ENCODE measurements around the gene EEF1A2.

EEF1A2 gene

GRCh38 chr20:63448031-63448430 is 50.9 kb downstream of the EEF1A2 start:
- DNase-seq: no peak
- H4K8ac ChIP-seq (ENCODE audit: low read depth, low read length): no peak overlapping the region
- H3K79me1 ChIP-seq (ENCODE audit: low read length): peaks cover 8% of the 10 kb centered on the region
- no peak overlapping the region for H3K23ac ChIP-seq (ENCODE audit: low read length)
- H3K4me3 ChIP-seq (ENCODE audit: low read length): no peak overlapping the region
- no peak overlapping the region for H3K27ac ChIP-seq (ENCODE audit: low read depth, low read length)
- H2BK120ac ChIP-seq (ENCODE audit: low read depth, low read length): no peak overlapping the region
- H3K18ac ChIP-seq (ENCODE audit: low read length): no peak overlapping the region
- no peak overlapping the region for H3K4me2 ChIP-seq (ENCODE audit: low read length)
- no CpG with 5 or more reads among the region's 18 CpGs for WGBS (ENCODE audit: extremely low coverage, insufficient coverage, low lambda C conversion rate)
- H3K4me1 ChIP-seq (ENCODE audit: control insufficient read depth, low read depth, low read length): no peaks in the 10 kb centered on the region
- no peak overlapping the region for H3K56ac ChIP-seq (ENCODE audit: low read length)
- H2BK5ac ChIP-seq (ENCODE audit: low read length): no peak overlapping the region
- H3K4ac ChIP-seq (ENCODE audit: low read depth, low read length): no peak overlapping the region
- H3K27me3 ChIP-seq (ENCODE audit: insufficient read depth, low read length, poor library complexity): no peaks in the 10 kb centered on the region
- no peaks in the 10 kb centered on the region for H3K36me3 ChIP-seq (ENCODE audit: control insufficient read depth, insufficient read depth, low read length)
- H3K79me2 ChIP-seq (ENCODE audit: control insufficient read depth, insufficient read depth, low read length): no peaks in the 10 kb centered on the region
- no peak overlapping the region for H2BK15ac ChIP-seq (replicated peaks; ENCODE audit: low read depth)
- H2AK5ac ChIP-seq (ENCODE audit: low read length): no peak overlapping the region
- no peak overlapping the region for H3K9ac ChIP-seq (ENCODE audit: low read length)
- H4K5ac ChIP-seq (ENCODE audit: low read length): no peak overlapping the region

DNA sequence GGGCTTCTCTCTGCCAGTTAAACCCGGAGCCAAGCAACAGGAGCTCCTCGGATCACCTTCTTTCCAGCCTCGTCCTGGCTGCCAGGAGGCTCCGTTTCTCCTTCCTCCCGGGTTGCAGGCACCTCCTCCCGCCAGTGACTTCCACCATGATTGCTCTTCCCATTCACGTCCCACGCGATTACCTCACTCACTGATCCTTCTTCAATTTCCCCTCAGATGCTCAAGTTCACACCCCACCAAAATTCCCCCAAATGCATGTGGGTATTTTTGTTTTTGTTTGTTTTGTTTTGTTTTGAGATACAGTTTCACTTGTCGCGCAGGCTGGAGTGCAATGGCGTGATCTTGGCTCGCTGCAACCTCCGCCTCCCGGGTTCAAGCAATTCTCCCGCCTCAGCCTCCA is 51.6 kb downstream of the EEF1A2 start:
- Histone ChIP-seq H3K4me3 (ENCODE audit: low read length) (no peak overlapping the region), H3K4ac (ENCODE audit: low read depth, low read length) (no peak overlapping the region), H3K9ac (ENCODE audit: low read length) (no peak overlapping the region), H3K18ac (ENCODE audit: low read length) (no peak overlapping the region), H3K23ac (ENCODE audit: low read length) (no peak overlapping the region), H3K79me2 (ENCODE audit: control insufficient read depth, insufficient read depth, low read length) (peaks cover 1% of the 10 kb centered on the region), H2AK5ac (ENCODE audit: low read length) (no peak overlapping the region), H3K4me1 (ENCODE audit: control insufficient read depth, low read depth, low read length) (no peaks in the 10 kb centered on the region), H3K36me3 (ENCODE audit: control insufficient read depth, insufficient read depth, low read length) (no peaks in the 10 kb centered on the region), H2BK15ac (replicated peaks; ENCODE audit: low read depth) (no peak overlapping the region), H3K79me1 (ENCODE audit: low read length) (peaks cover 8% of the 10 kb centered on the region), H3K27ac (ENCODE audit: low read depth, low read length) (no peak overlapping the region), H4K8ac (ENCODE audit: low read depth, low read length) (no peak overlapping the region), H2BK5ac (ENCODE audit: low read length) (no peak overlapping the region), H4K5ac (ENCODE audit: low read length) (no peak overlapping the region), H2BK120ac (ENCODE audit: low read depth, low read length) (no peak overlapping the region), H3K27me3 (ENCODE audit: insufficient read depth, low read length, poor library complexity) (no peaks in the 10 kb centered on the region), H3K56ac (ENCODE audit: low read length) (no peak overlapping the region), H3K4me2 (ENCODE audit: low read length) (no peak overlapping the region)
- no peak for DNase-seq
- WGBS (ENCODE audit: extremely low coverage, insufficient coverage, low lambda C conversion rate): no CpG with 5 or more reads among the region's 16 CpGs

DNA sequence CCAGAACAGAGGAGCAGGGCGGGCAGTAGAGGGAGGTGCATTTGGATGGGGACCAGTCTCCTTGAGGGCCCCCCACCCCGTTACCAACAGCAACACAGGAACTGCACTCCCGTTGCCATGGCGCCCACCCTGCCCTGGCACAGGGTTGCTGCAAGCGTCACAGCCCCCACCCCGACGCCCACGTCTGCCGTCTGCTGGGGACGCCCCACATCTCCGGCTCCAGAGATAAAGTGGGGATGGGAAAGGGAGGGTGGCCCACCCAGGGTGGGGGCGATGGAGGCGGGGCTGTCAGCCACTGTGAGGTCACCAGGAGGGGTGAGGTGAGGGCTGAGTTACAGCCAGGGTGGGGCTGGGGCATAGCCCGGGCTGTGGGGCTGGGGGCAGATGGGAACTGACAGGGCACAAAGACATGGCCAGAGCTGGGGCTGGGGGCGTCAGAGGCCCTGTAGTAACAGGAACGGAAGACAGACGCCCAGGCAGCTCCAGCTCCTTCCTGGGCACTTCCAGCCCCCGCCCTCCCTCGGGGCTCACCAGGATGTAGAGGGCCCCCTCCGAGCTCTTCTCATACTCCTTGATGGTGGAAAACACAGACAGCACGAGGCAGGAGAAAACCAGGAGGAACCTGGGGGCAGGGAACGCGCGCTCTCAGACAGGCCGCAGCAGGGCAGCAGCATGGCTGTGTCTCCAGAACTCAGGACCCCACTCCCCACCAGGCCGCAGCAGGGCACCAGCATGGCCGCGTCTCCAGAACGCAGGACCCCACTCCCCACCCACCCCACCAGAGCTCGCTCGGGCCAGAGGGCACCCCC is 52.5 kb downstream of the EEF1A2 start:
- Histone ChIP-seq H3K56ac (ENCODE audit: low read length) (no peak overlapping the region), H3K23ac (ENCODE audit: low read length) (no peak overlapping the region), H3K4me1 (ENCODE audit: control insufficient read depth, low read depth, low read length) (no peaks in the 10 kb centered on the region), H3K79me1 (ENCODE audit: low read length) (peaks cover 8% of the 10 kb centered on the region), H3K4me2 (ENCODE audit: low read length) (no peak overlapping the region), H3K27me3 (ENCODE audit: insufficient read depth, low read length, poor library complexity) (no peaks in the 10 kb centered on the region), H3K27ac (ENCODE audit: low read depth, low read length) (no peak overlapping the region), H4K5ac (ENCODE audit: low read length) (no peak overlapping the region), H3K79me2 (ENCODE audit: control insufficient read depth, insufficient read depth, low read length) (peaks cover 2% of the 10 kb centered on the region), H2BK5ac (ENCODE audit: low read length) (no peak overlapping the region), H3K36me3 (ENCODE audit: control insufficient read depth, insufficient read depth, low read length) (no peaks in the 10 kb centered on the region), H3K4me3 (ENCODE audit: low read length) (no peak overlapping the region), H3K4ac (ENCODE audit: low read depth, low read length) (no peak overlapping the region), H2BK120ac (ENCODE audit: low read depth, low read length) (no peak overlapping the region), H4K8ac (ENCODE audit: low read depth, low read length) (no peak overlapping the region), H3K18ac (ENCODE audit: low read length) (no peak overlapping the region), H2AK5ac (ENCODE audit: low read length) (no peak overlapping the region), H3K9ac (ENCODE audit: low read length) (no peak overlapping the region), H2BK15ac (replicated peaks; ENCODE audit: low read depth) (no peak overlapping the region)
- WGBS (ENCODE audit: extremely low coverage, insufficient coverage, low lambda C conversion rate): no CpG with 5 or more reads among the region's 31 CpGs
- no peak for DNase-seq

- no peak overlapping the region for H2BK120ac ChIP-seq (ENCODE audit: low read depth, low read length)
- H3K4me3 ChIP-seq (ENCODE audit: low read length): no peak overlapping the region
- no CpG with 5 or more reads among the region's 15 CpGs for WGBS (ENCODE audit: extremely low coverage, insufficient coverage, low lambda C conversion rate)
- H3K4me1 ChIP-seq (ENCODE audit: control insufficient read depth, low read depth, low read length): no peaks in the 10 kb centered on the region
- no peak overlapping the region for H4K8ac ChIP-seq (ENCODE audit: low read depth, low read length)
- H2AK5ac ChIP-seq (ENCODE audit: low read length): no peak overlapping the region
- no peak overlapping the region for H3K4ac ChIP-seq (ENCODE audit: low read depth, low read length)
- no peak overlapping the region for H2BK15ac ChIP-seq (replicated peaks; ENCODE audit: low read depth)
- H3K18ac ChIP-seq (ENCODE audit: low read length): no peak overlapping the region
- peaks cover 6% of the 10 kb centered on the region for H3K79me1 ChIP-seq (ENCODE audit: low read length)
- peaks cover 2% of the 10 kb centered on the region for H3K79me2 ChIP-seq (ENCODE audit: control insufficient read depth, insufficient read depth, low read length)
- no peak overlapping the region for H3K9ac ChIP-seq (ENCODE audit: low read length)
- no peak overlapping the region for H2BK5ac ChIP-seq (ENCODE audit: low read length)
- H3K27me3 ChIP-seq (ENCODE audit: insufficient read depth, low read length, poor library complexity): no peaks in the 10 kb centered on the region
- H4K5ac ChIP-seq (ENCODE audit: low read length): no peak overlapping the region
- H3K4me2 ChIP-seq (ENCODE audit: low read length): no peak overlapping the region
- DNase-seq: no peak
- H3K23ac ChIP-seq (ENCODE audit: low read length): no peak overlapping the region
- H3K56ac ChIP-seq (ENCODE audit: low read length): no peak overlapping the region
- no peak overlapping the region for H3K27ac ChIP-seq (ENCODE audit: low read depth, low read length)
- H3K36me3 ChIP-seq (ENCODE audit: control insufficient read depth, insufficient read depth, low read length): no peaks in the 10 kb centered on the region
Measured at GRCh38 chr20:63445075-63445734, 53.7 kb downstream of the EEF1A2 start.

GRCh38 chr20:63444548-63444947 is 54.3 kb downstream of the EEF1A2 start:
- Histone ChIP-seq H3K56ac (ENCODE audit: low read length) (no peak overlapping the region), H3K36me3 (ENCODE audit: control insufficient read depth, insufficient read depth, low read length) (no peaks in the 10 kb centered on the region), H3K23ac (ENCODE audit: low read length) (no peak overlapping the region), H4K5ac (ENCODE audit: low read length) (no peak overlapping the region), H3K4me3 (ENCODE audit: low read length) (no peak overlapping the region), H2BK15ac (replicated peaks; ENCODE audit: low read depth) (no peak overlapping the region), H3K18ac (ENCODE audit: low read length) (no peak overlapping the region), H3K79me2 (ENCODE audit: control insufficient read depth, insufficient read depth, low read length) (peaks cover 2% of the 10 kb centered on the region), H3K27ac (ENCODE audit: low read depth, low read length) (no peak overlapping the region), H3K9ac (ENCODE audit: low read length) (no peak overlapping the region), H4K8ac (ENCODE audit: low read depth, low read length) (no peak overlapping the region), H3K27me3 (ENCODE audit: insufficient read depth, low read length, poor library complexity) (no peaks in the 10 kb centered on the region), H3K4me2 (ENCODE audit: low read length) (no peak overlapping the region), H3K4ac (ENCODE audit: low read depth, low read length) (no peak overlapping the region), H3K4me1 (ENCODE audit: control insufficient read depth, low read depth, low read length) (no peaks in the 10 kb centered on the region), H3K79me1 (ENCODE audit: low read length) (peaks cover 6% of the 10 kb centered on the region), H2BK5ac (ENCODE audit: low read length) (no peak overlapping the region), H2BK120ac (ENCODE audit: low read depth, low read length) (no peak overlapping the region), H2AK5ac (ENCODE audit: low read length) (no peak overlapping the region)
- DNase-seq: no peak
- no CpG with 5 or more reads among the region's 24 CpGs for WGBS (ENCODE audit: extremely low coverage, insufficient coverage, low lambda C conversion rate)
